Measurements from ENCODE around the gene SLC9A3.

- TF ChIP-seq EZH2 (IDR thresholded peaks at IDR 0.05; ENCODE audit: insufficient read depth, poor library complexity, severe bottlenecking) (no peak), EZH2phosphoT487 (IDR thresholded peaks at IDR 0.05; ENCODE audit: insufficient read depth, low read depth) (no peak)
These were observed 87.6 kb downstream of the SLC9A3 start for GRCh38 chr5:436641-436975.

All from GM23248 (cell line).